HepG2 (cell line): ENCODE data around the gene UQCRHL. TPM values are rescaled to one million over a fixed set of nuclear protein-coding genes. Genes with fewer than 3 reads are reported as not detected.
"Not testable (repeated sequence)": the region's sequence is repeated elsewhere in the genome, so short reads cannot be mapped to it uniquely, and the experiment has no call there.

Source experiments
- ATAC-seq: fragments of 200-7000 bp; cut with Tn5 transposase; 3 replicates; pipeline ENCODE4 v1.9.1; 2020; ENCODE audit warnings: mild to moderate bottlenecking, moderate library complexity
- BruUV-seq: library from RNA; stranded (reverse); fragments of 400-500 nt; replicated peaks from 2 replicates; lab custom pipeline; 2021; lab: Mats Ljungman, UMichigan
- CTCF ChIA-PET: fragments of 300-600 bp; formaldehyde crosslinking; extraction: SDS; loops from one replicate; lab custom pipeline; 2021; ENCODE audit warnings: low total read pairs, inconsistent platforms, low intra/inter-chr PET ratio; lab: Yijun Ruan, JAX
- POLR2A ChIA-PET: fragments of 350-600 bp; sonication (Branson Sonifier 250); formaldehyde crosslinking; loops from one replicate; lab custom pipeline; 2020; ENCODE audit warnings: antibody characterized with exemption, inconsistent platforms; lab: Yijun Ruan, JAX
- DNase-seq: peaks from one replicate; pipeline ENCODE4 v3.0.0-alpha.2; 2015; ENCODE audit warnings: low spot score
- FAIRE-seq: peaks from 3 replicates; lab custom pipeline; 2011; peaks lifted over from hg19 to GRCh38; lab: Jason Lieb, UNC
- H2AFZ ChIP-seq: one replicate; pipeline ENCODE4 v1.6.1; 2011; ENCODE audit warnings: low read length, inconsistent platforms
- H3K27ac ChIP-seq: fragments of 300-600 bp; 3 replicates; pipeline ENCODE4 v1.8.0; 2011; ENCODE audit warnings: mixed run types, mild to moderate bottlenecking, mixed read lengths, low read length, inconsistent platforms; ENCODE audit not compliant: insufficient read depth; ENCODE audit errors: extremely low read length
- H3K27me3 ChIP-seq, 2 experiments: fragments of 200-600 bp in 1 of 2; 2 replicates in 1 of 2; 3 replicates in 1 of 2; pipeline versions ENCODE4 v1.6.0 to v1.8.0; 2011; ENCODE audit warnings: low read length in 2 of 2, mild to moderate bottlenecking in 2 of 2, moderate library complexity in 2 of 2, inconsistent platforms in 1 of 2; ENCODE audit not compliant: insufficient read depth in 2 of 2, control insufficient read depth in 1 of 2
- H3K36me3 ChIP-seq, 2 experiments: fragments of 200-600 bp in 1 of 2; replicated peaks in 1 of 2; 2 replicates in 1 of 2; 3 replicates in 1 of 2; pipeline versions ENCODE4 v1.5.1 to v1.8.0; 2011; ENCODE audit warnings: low read length in 2 of 2, inconsistent platforms in 1 of 2; ENCODE audit not compliant: insufficient read depth in 2 of 2, control insufficient read depth in 1 of 2
- H3K4me1 ChIP-seq: 2 replicates; pipeline ENCODE4 v1.5.1; 2012; ENCODE audit warnings: low read length, inconsistent platforms; ENCODE audit not compliant: insufficient read depth
- H3K4me2 ChIP-seq: 2 replicates; pipeline ENCODE4 v1.6.0; 2011; ENCODE audit warnings: low read depth, low read length, inconsistent platforms
- H3K4me3 ChIP-seq, 3 experiments: fragments of 200-600 bp in 1 of 3; sonication (generic), shearing (Covaris generic) in 1 of 3; replicated peaks in 1 of 3; 2 replicates each; pipeline ENCODE4 v1.5.1; 2011 to 2016; ENCODE audit warnings: low read length in 3 of 3, inconsistent platforms in 2 of 3, low read depth in 2 of 3, mild to moderate bottlenecking in 2 of 3, control low read depth in 1 of 3, mixed read lengths in 1 of 3; ENCODE audit not compliant: insufficient read depth in 1 of 3
- H3K79me2 ChIP-seq: one replicate; pipeline ENCODE4 v1.6.1; 2011; ENCODE audit warnings: low read length, inconsistent platforms; ENCODE audit not compliant: insufficient read depth
- H3K9ac ChIP-seq: 2 replicates; pipeline ENCODE4 v1.6.0; 2011; ENCODE audit warnings: mild to moderate bottlenecking, low read depth, low read length, inconsistent platforms; ENCODE audit not compliant: insufficient read depth
- H3K9me3 ChIP-seq: 2 replicates; pipeline ENCODE4 v1.5.1; 2012; ENCODE audit warnings: mild to moderate bottlenecking, low read length
- H4K20me1 ChIP-seq: 2 replicates; pipeline ENCODE4 v1.6.0; 2011; ENCODE audit warnings: inconsistent platforms, mild to moderate bottlenecking, low read length, moderate library complexity; ENCODE audit not compliant: insufficient read depth
- ZBTB42 ChIP-seq: sonication (generic); formaldehyde crosslinking; IDR thresholded peaks from 2 replicates; pipeline ENCODE4 v1.5.0; 2020; ENCODE audit warnings: mild to moderate bottlenecking, missing genetic modification reagents
- ZNF713 ChIP-seq: sonication (generic); formaldehyde crosslinking; IDR thresholded peaks from 2 replicates; pipeline ENCODE4 v1.4.0; 2020; ENCODE audit warnings: mild to moderate bottlenecking, missing genetic modification reagents
- WGBS: methylation state at CpG from one replicate; pipeline ENCODE4 v1.1.6; 2017; ENCODE audit warnings: low lambda C conversion rate; 5-methylcytosine and 5-hydroxymethylcytosine counted together
- in situ Hi-C: cut with HindIII; loops from 2 replicates; pipeline ENCODE4 v1.10.0; 2017; ENCODE audit warnings: low pct_unique_long_range_greater_than_20kb; ENCODE audit not compliant: extremely low pct_ligation_motif_present
- intact Hi-C: fragments of 100-400 bp; cut with micrococcal nuclease; formaldehyde crosslinking; loops from one replicate; pipeline ENCODE4 v1.10.0; 2022; ENCODE audit not compliant: unreplicated experiment
- polyA plus RNA-seq, 8 experiments: library from polyadenylated mRNA; depleted of rRNA in 3 of 8; stranded (reverse) in 7 of 8; unstranded in 1 of 8; fragments of >200 nt; fragmentation: Illumina TruSeq in 4 of 8; extraction: Trizol in 4 of 8; gene quantifications; 2 replicates each; pipeline versions ENCODE4 v1.2.1 to v1.2.3, GENCODE V29; 2011 to 2016; ENCODE audit warnings: low read depth in 4 of 8, missing spikeins in 1 of 8, mixed read lengths in 1 of 8; ENCODE audit not compliant: insufficient read depth in 1 of 8
- total RNA-seq, 5 experiments: library from RNA; depleted of rRNA; stranded (reverse); fragments of >200 nt; fragmentation: Illumina TruSeq; extraction: Trizol; gene quantifications; 2 replicates each; pipeline ENCODE4 v1.2.3, GENCODE V29; 2016; ENCODE audit warnings: low read depth in 1 of 5
- TF ChIP-seq, protein P1 (sequence below): sonication (generic); formaldehyde crosslinking; IDR thresholded peaks from 2 replicates; pipeline ENCODE4 v1.4.0; 2020; ENCODE audit warnings: missing genetic modification reagents, mild to moderate bottlenecking, borderline replicate concordance

UQCRHL gene
- total and polyA plus RNA-seq, 2 of the 13 experiments (the other 11 are each of a cell fraction or from before 2014, with no cell fraction given) = 1.8 to 2.3 TPM

GRCh38 chr1:15836511-15836771 lies 29.0 kb upstream of the UQCRHL start:
- FAIRE-seq, H4K20me1 ChIP-seq, H3K27me3 ChIP-seq, H2AFZ ChIP-seq, intact Hi-C loops, DNase-seq, H3K36me3 ChIP-seq, ATAC-seq: not testable (repeated sequence)
- WGBS = 98% methylated on average over 14 of the region's 14 CpGs
- Histone ChIP-seq H3K4me2 (peak overlapping the region; percentile 93), H3K9ac (peak overlapping the region; percentile 98), H3K79me2 (peaks cover 16% of the 10 kb centered on the region), H3K4me3 (peak overlapping the region in 2 of 3 experiments; percentile 33 to 75; a peak in 3 of 6 replicates)
- TF ChIP-seq ZNF713 (CRISPR knock-in tag) = 0 out of 2 replicates have a peak, but pooled peaks have one; percentile 76
- TF ChIP-seq ZBTB42 (CRISPR knock-in tag) = 0 out of 2 replicates have a peak, but pooled peaks have one; percentile 68
- TF ChIP-seq, protein P1, sequence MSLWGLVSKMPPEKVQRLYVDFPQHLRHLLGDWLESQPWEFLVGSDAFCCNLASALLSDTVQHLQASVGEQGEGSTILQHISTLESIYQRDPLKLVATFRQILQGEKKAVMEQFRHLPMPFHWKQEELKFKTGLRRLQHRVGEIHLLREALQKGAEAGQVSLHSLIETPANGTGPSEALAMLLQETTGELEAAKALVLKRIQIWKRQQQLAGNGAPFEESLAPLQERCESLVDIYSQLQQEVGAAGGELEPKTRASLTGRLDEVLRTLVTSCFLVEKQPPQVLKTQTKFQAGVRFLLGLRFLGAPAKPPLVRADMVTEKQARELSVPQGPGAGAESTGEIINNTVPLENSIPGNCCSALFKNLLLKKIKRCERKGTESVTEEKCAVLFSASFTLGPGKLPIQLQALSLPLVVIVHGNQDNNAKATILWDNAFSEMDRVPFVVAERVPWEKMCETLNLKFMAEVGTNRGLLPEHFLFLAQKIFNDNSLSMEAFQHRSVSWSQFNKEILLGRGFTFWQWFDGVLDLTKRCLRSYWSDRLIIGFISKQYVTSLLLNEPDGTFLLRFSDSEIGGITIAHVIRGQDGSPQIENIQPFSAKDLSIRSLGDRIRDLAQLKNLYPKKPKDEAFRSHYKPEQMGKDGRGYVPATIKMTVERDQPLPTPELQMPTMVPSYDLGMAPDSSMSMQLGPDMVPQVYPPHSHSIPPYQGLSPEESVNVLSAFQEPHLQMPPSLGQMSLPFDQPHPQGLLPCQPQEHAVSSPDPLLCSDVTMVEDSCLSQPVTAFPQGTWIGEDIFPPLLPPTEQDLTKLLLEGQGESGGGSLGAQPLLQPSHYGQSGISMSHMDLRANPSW = 0 out of 2 replicates have a peak, but pooled peaks have one; percentile 5
- TF ChIP-seq, all 625 proteins: peak for 3; not testable (repeated sequence) for 622
- Histone ChIP-seq H3K4me1 (peaks cover 37% of the 10 kb centered on the region), H3K27ac (peak overlapping the region; percentile 100)
- CTCF ChIA-PET, H3K9me3 ChIP-seq, in situ Hi-C loops, BruUV-seq: not testable (repeated sequence)
- POLR2A ChIA-PET = interaction anchor here (1.0 to 4.2 kb wide), 4 partner anchors 10 to 36 kb away, joined by 3 to 64 read pairs (median 16); partner anchors contain the start of gene SPEN
